Mucosa of gallbladder (tissue), 1 donor: ENCODE measurements around the gene ANKH. TPM values are rescaled to one million over a fixed set of nuclear protein-coding genes. Genes with fewer than 3 reads are reported as not detected.

Experiments
- DNase-seq: peaks from one replicate; pipeline ENCODE4 v3.0.0-alpha.2; 2020; ENCODE audit warnings: low spot score
- total RNA-seq: library from RNA; stranded (reverse); gene quantifications from one replicate; pipeline ENCODE4 v1.2.1, GENCODE V29; 2021
- donor health status: DM: no; HTN: no; CAD: no.

ANKH gene
- total RNA-seq, 1 donor from 2014 or later: 73.7 TPM

DNA sequence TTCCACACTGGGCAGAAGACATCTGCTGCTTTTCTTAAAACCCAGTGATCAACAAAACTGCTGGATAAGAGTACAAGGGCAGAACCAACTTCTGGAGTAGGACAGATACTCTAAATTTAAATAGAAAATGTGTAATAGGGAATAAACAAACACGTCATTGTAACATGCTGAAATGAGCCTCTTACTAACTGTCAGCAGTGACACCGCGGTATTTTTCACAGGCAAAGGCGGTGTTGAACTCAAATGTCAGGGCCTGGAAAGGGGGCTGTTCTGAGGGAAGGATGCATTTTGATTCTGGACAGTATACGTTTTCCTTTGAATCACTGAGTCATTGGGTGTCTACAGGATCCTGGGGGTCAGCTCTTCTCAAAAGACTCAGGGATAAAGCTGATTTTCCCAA is 133.5 kb downstream of the ANKH start:
- no peak for DNase-seq

DNA sequence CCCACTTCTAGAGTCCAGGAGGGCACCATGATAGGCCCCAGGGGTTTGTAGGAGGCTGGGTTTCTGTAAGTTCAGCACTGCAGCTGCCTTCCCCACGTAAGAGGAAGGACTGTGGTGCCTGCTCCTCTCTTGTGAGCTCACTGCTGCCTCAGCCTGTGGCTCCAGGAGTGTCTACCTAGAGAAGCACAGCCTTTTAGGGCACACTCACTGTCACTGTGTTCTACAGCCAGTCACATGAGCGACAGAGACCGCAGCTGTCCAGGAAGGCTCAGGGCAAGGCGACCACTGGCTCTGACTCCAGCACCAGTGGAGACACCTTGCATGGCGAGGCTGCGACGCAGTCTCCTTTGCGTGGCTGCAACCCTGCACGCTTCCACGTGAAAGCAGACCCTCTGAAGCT is 134.3 kb downstream of the ANKH start:
- no peak for DNase-seq

DNA sequence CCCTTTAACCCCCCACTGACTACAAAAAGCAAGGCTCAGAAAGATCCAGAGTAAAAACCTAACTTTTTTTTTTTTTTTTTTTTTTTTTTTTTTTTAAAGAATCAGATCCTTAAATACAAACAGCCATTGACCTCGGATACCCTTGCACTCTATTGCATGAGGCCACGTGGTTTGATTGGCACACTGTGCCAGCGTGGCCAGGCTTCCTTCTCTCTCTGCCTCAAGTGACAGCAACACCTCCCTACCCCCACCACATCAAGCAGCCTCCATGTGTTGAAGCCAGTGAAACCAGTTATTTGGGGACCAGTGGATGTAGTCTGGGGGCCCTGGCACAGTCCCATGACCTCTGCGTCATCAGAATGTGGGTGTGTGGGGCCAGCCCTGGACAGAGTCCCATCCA is 135.6 kb downstream of the ANKH start:
- DNase-seq: no peak

DNA sequence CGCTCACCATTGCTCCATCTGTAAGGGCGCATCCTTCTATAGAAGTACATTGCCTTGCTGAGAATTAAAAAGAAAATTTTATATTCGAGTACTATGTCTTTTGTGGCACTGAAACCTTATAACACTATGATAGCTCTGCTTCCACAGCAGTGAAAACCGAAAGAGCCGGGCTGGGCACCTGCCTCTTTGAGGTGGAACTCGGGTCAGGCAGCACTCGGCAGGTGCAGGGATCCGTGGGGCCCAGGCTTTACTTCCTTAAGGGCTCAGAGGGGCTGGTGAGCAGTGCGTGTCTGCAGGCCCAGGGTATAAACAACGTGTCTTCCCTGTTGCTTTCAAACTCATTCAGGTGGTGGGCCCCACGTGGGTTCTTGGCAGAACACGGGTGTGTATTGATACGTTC is 137.2 kb downstream of the ANKH start:
- no peak for DNase-seq

DNA sequence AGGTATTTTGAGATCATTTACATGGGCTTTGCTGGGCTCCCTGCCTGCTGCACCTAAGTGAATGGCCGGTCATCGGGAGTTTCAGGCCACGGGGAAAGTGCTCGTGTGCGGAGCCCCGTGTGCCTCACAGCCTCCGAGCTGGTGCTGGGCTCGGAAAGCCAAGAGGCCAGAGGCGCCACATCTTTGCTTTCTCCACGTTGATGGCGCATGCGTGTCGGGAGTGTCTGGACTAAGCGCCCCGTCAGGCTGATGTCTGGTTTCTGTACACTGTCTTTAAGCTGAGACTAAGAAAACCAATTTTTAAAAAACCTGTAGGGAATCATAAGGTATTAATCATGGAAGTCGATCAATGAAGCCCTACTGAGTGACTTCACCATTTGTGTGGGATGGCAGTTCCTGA is 137.9 kb downstream of the ANKH start:
- no peak for DNase-seq

DNA sequence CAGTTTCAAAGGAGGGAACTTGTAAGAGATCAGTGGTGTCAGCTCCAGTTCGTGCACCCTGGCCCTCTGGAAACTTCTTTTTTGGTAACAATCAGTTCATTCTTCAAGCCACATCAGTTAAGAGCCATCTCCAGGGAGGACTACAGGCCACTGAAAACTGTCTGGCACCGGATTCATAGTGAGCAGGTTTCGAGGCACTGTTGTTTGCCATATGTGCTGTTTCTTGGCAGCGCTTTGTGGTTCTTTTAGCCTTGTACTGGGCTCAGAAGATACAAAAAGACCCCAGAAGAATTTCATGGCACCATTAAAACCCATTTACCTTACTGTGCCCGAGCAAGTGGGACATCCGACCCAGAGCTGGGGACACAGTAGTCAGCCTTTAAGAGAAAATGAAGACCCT is 138.6 kb downstream of the ANKH start:
- DNase-seq: no peak

DNA sequence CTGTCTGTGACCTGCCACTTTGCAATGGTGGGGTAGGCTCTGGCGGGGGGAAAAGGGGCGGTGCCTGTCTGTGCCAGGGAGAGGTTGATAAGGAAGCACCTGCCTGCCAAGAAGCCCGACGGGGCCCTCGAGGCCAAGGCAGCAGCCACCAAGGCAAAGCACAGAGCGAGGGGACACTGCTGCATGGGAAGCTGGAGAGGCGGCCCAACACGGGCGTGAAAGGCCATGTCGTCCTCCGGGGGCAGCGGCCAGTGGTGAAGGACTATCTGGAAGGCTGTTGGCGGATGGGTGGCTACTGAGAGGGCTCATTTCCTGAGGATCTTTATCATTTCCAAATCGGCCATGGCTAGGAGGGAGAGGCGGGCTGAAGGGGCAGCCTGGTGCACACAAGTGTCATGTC is 140.7 kb downstream of the ANKH start:
- no peak for DNase-seq

DNA sequence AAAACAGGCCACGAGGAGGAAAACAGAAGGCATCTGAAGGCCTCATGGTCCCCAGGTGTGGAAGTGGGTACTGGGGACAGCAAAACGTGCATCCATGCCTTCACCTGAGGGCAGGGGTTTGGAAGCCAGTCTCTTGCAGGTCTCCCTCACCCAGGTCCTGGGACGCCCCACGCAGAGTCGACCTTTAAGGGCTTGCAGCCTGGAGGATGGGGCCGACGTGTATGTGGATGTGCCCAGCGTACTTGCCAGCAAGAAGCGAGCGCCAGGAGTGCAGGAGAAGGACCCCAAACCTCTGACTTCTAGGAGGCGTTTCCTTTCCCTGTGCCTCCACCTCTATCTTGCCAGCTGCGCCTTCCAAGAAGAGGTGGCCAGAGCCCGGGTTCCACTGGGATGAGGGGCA is 141.1 kb downstream of the ANKH start:
- DNase-seq: no peak

DNA sequence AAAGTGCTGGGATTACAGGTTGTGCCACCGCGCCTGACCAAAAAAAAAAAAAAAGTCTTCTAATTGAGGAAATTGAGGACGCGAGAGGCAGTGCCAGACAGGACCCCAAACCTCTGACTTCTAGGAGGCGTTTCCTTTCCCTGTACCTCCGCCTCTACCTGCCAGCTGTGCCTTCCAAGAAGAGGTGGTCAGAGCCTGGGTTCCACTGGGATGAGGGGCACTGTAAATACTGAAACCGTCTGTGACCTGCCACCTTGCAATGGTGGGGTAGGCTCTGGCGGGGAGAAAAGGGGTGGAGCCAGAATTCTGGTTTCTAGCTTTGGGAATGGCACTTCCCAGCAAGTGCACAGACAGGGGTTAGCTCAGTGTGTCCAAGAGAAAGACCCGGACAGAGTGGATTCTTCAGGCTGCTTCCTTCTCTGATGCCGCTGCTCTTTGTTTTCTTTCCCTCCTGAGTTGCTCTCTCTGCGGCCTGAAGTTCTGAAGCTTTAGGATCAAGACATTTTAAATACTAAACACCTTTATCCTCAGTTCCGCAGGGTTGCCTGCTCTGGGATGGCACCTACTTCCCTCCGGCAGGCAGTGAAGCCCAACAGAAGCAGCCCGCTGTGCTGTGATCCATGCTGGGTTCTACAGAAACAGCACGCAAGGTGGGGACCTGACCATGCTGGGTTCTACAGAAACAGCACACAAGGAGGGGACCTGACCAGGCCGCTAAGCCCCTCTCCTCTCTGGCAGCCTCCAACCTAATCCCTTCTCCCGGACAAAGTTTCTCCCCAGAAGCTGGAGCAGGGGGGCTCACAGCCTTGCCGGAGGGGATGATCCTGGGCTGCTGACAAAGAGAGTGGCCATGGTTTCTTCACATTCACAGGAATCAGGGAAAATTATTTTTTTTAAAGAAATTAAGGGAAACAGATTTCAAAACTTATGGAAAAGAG is 141.9 kb downstream of the ANKH start:
- DNase-seq: no peak

DNA sequence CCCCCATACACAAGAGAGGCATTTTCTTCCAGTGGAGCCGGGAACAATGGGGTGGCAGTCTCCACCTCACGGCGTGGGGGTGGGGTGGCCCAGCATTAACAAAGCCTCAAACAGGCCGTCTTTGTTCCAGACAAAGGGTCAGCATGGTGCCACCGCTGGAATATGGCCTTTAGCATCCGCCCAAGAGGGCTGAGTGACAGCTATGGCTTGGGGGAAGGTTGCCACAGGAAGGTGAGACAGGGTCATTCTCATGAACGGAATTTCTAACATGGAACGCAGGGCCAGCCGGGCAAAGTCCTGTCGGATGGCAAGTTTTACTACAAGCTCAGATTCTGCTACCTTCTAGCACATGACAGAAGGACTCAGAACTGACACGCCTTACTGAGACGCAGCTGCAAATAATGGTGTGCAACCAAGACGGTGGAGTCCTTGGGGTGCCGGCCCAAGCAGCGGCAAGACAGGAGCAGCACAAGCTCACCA is 143.1 kb downstream of the ANKH start:
- DNase-seq: peak; percentile 77

DNA sequence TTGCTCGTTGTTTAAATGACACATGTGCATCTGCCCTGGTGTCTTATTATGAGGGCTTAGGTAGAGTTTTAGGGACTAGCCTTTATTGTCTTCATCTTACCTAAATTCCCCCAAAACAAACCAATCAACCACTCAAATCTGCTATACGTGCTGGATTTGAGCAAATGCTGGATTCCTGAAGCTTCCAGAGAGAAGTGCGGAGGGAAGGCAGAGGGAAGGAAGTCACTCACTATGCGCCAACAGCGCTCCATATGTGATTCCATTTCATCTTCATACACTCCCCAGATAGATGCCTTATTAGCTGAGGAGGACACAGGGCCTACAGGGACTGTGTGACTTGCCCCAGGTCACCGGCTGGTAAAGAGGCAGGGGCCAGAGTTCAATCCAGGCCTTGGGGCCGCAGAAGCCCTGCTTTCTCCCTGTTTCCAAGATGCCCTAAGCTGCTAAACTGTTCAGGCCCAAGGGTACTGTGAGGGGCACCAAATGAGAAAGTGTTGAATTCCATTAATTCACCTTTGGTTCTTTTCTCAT is 143.6 kb downstream of the ANKH start:
- DNase-seq: no peak

DNA sequence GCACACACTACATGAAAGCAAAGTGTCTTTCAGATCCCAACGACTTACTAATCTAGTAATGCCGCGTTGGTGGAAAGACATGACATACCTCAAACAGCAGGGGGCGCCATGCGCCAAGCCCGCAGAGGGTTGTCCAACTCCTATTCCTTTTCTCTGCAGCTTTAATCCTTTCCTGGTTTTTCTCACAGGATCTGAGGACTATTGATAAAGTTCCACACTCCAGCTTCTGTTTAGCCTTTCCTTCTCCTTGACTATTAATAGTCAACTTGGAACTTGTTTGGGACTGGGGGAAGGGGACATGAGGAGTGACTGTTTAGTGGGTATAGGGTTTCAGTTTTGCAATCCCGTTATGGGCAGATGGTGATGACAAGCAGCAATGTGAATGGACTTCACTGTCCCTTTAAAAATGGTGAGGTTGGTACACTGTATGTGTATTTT is 144.1 kb downstream of the ANKH start:
- peak; percentile 72 for DNase-seq

DNA sequence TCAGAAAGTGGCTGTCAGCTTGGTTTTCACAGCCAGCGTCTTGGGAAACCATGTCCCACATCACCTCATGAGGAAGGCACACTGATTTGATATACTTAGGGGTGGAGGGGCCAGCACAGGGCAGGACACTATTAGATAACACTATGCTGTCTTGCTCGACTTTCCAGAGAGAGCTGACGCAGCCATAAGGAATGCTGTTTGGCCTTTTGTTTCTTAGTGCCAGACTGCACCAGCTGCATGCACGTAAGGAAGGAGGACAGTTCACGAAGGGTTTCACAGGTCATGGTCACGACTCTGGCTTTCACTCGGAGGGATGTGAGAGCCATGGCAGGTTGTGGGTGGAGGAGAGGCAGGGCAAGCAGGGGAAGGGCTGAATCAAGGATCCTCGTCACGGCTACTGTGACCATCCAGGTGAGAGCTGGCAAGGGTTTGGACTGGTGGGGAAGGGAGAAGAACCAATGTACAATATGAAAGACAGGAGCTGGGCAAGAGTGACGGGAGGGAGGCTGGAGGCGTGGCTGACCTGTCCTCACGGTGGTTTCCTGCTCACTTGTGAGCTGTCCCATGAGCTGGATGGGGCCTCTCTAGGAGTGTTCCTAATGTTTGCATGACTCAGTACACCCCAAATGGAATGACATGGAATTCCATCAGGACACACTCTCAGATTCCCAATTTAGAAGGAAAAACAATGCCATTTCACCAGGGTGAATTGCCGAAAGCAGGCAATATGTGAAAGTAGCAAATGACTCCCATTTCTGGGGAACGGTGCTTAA is 145.3 kb downstream of the ANKH start:
- no peak for DNase-seq

DNA sequence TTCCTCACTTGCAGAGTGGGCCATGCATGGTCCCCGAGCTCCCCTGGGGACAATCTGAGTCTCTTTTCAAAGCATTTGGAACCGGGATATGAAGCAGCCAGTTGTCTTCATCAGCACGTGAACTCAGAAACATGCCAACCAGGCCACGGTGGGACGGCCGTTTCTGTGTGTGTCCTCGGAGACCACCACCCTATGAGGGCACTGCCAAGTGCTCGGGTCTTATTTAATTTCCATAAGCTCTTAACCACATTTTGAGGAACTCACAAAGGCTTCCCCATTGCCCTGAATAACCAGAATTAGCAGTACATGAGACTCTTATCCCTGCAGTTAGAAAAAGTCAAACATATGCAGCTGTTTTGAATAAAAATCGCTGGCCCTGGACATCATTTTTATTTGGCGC is 146.9 kb downstream of the ANKH start:
- DNase-seq: peak; percentile 21

DNA sequence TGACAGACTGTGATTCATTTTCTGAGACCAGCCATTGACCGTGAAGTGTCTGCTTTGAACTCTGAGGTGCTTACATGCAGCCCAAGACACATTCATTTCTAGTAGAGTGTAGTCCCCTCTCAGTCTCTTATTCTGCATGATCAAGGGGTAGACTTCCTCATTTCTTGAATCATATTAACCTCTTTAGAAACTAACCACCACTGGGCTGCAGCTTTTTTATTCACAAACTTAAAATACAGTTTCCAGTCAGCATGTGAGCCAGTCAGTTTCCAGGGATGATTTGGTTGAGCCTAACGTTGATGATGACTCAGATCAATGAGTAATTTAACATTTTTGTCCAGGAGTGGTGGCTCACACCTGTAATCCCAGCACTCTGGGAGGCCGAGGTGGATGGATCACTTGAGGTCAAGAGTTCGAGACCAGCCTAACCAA is 147.9 kb downstream of the ANKH start:
- no peak for DNase-seq

DNA sequence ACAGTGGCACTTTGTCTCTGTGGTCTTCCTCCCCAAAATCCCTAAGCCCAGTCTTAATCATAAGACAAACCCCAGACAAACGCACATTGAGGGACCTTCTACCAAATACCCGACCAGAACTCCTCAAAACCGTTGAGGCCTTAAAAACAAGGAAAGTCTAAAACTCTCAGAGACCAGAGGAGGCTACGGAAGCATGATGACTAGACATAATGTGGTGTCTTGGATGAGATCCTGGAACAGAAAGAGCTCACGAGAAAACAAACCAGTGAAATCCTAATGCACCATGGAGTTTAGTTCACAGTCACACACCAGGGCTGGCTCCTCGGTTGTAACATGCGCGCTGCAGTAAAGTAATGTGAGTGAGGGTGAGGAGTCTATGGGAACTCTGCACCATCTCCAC is 148.7 kb downstream of the ANKH start:
- no peak for DNase-seq

DNA sequence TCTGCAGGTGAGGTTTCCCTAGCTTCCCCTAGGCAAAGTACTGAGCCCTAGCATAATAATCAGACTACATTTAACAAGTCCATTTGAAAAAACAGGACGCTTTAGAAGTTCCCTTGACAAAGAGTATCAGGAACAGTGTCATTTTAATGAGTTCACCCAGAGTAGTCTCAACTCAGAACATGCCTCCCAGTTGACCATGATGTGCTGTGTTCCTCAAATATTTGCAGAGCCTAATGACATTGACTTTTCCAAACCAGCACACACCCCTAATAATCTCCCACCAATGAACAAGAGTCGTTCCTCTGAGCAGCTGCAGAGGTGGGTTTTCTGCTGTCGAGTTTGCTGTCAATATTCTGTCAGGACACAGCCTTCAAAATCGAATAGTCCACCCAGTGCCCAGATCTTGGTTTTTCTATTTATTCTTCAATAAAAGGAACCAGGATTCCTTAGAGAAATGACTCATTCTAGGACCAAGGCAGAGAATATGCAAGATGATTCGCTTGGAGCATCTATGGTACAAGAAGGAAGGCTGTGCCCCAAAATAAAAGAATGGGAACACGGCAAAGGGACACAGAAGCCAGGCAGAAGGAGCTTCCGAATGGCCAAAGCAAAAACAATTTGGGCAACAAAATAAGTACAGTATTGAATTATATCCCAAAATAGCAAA is 149.5 kb downstream of the ANKH start:
- DNase-seq: no peak

DNA sequence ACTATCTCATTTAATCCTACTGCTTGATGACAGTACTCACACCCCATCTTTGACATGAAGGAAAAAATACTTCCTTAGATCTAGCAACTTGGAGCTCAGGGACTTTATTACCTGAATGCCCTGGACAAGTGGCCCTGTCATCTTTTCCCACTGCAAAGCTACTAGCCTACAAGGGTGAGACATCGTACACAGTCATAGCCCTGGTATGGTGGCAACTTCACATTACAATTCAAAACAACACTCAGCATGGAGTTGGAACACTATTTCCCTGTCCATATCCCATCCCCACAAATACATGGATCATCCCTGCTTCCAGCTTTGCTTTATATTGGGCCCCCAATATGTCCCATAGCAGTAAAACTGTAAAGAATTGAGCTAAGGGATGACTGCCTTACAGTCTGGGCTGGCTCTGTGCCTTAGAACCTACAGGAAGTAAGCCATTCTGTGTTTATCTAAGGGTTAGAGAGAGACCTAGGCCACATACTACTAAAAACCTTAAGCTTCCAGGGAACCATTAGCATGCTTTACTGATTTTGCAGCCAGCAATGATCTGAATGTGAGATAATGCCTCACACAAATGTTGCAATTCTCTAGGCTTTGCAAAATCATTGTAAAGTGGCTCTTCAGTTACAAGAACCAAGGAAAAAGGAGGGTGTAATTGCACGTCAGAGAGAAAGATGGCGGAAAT is 151.2 kb downstream of the ANKH start:
- DNase-seq: no peak

DNA sequence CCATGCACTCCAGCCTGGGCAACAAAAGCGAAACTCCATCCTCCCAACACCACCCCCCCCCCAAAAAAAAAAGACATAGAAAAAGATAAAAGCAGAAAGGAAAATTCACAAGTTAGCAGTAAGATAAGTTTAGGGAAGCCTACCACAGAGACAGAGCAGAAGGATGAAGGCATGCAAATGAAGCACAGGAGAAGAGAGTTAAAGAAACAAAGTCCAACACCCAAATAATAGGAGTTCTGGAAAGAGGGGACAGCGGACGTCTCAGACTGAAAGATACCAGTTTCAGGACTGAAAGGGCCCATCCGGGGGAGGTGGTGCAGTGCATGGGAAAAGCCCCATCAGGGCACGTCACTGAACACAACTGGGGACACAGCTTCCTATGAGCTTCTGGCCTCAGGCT is 152.8 kb downstream of the ANKH start:
- DNase-seq: no peak

DNA sequence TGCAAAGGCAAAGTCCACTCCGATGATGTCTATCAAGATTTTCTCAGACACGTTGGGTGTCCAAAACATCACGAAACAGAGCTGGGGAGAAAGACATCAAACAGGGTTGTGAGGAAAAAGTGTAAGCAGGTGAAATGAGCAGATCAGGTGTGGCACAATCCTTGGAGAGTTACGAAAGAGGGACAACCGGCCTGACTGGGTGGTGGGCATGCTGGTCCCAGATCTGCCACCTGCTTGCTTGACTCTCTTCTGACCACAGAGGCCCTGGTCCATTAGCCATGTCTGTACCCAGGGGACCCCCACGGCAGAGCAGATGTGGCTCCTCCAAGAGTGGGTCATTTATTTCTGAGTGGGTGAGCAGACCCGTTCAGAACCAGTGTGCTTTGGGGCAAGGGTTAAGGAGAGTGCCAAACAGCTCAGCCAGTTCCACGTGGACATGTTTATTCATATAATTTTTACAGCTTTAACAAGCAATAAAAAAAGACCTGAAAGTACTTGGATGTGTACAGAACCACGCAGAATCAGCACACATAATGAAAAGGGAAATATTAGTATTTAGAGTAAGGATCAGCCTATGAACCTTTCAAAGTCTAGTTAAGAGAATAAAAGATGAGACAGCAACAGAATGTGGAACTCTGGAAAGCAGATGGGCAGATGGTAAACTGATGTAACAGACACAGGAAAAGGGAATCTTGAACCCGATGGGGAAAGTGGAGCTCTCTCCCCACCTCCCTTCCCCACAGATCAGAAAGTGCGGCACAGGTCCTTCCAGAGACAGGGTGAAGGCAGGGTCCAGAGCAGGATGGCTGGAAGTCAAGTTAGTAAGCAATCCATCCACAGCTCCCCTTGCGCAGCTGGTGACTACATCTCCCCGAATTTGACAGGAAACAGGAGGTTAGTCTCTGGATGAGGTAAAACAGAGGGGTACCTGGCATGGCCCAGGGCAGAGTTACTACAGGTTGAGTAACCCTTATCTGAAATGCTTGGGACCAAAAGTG is 154.5 kb downstream of the ANKH start:
- no peak for DNase-seq
